RPMI8226 (cell line): ENCODE results near the gene TSPAN16.
A peak's percentile ranks its signal among the peaks of the same experiment; 100 is the strongest.

Experiments used
- DNase-seq: peaks from one replicate; pipeline ENCODE4 v3.0.0-alpha.2; 2015

The TSPAN16 gene, protein sequence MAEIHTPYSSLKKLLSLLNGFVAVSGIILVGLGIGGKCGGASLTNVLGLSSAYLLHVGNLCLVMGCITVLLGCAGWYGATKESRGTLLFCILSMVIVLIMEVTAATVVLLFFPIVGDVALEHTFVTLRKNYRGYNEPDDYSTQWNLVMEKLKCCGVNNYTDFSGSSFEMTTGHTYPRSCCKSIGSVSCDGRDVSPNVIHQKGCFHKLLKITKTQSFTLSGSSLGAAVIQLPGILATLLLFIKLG

DNA sequence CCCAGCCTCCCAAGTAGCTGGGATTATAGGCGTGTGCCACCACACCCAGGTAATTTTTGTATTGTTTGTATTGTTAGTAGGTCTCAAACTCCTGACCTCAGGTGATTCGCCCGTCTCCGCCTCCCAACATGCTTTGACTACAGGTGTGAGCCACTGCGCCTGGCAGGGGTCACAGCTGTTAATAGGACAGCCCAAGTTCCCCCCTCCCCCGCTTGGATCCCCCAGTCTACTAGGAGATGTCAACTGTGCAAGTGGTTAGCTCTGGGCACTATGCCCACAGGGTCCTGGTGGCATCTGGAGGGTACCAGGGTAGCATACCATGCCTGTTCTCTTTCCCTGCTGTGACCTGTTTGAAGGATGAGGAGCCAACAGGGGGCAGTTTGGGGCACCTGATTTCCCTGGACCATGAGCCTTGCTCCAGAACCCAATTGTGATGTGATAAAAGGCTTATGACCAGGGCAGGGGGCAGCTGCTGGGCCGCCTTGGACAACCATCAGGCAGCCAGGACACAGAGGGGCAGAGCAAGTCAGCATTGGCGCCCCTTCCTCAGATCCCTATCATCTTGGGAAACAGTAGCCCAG lies at the start of gene TSPAN16:
Gene TSPAN16, plus strand, starts transcription at position 496 of the 581 bp plus-strand sequence. CDS start 138 bp downstream, outside the sequence.
- peak; percentile 54 for DNase-seq

DNA sequence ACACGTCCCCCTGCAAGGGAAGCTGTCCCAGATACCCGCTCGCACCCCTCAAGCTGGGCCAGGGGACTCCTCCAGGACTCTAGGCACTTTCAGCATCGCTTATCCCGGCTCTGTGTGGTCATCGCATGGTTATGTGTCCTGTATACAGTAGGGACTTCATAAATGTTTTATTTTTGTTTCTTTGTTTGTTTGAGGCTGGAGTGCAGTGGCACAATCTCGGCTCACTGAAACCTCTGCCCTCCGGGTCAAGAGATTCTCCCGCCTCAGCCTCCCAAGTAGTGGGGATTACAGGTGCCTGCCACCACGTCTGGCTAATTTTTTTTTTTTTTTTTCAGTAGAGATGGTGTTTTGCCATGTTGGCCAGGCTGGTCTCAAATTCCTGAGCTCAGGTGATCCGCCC lies 49.0 kb upstream of the TSPAN16 start:
- DNase-seq, result no peak

- DNase-seq, result no peak
These were observed 48.6 kb upstream of the TSPAN16 start for GRCh38 chr19:11247391-11247790.

- DNase-seq, result no peak
These were observed 48.0 kb upstream of the TSPAN16 start for GRCh38 chr19:11247934-11248333.

DNA sequence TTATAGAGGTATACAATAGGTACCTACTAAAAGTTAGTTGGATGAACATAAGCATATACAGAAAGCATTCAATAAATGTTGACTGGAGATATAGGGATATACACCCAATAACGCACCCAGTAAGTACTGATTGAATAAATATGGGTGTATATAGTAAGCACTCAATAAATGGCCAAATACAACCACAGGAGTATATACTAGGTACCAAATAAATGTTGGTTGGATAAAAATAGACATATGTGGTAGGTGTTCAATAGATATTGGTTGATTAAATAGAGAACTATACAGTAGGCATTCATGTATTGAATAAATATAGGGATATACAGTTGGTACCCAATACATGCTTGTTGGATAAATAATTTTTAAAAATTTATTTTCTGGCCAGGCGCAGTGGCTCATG lies 47.1 kb upstream of the TSPAN16 start:
- no peak for DNase-seq

DNA sequence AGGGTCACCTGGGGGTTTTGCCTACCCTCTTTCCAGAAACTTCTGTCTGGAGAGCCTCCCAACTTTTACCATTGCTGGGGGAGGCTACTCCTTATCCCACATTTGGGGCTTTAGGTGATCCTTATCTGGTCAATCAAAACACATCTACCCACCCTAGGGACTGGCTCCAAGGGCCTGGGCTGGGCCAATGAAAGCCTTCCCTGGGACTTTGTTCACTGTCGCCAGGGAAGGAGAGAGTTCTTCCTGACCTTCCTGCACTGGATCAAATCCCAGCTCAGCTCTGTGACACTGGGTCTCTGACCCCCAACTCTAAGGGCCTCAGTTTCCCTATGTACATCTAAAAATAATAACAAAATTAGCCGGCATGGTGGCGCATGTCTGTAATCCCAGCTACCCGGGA lies 44.7 kb upstream of the TSPAN16 start:
- DNase-seq, result no peak

DNA sequence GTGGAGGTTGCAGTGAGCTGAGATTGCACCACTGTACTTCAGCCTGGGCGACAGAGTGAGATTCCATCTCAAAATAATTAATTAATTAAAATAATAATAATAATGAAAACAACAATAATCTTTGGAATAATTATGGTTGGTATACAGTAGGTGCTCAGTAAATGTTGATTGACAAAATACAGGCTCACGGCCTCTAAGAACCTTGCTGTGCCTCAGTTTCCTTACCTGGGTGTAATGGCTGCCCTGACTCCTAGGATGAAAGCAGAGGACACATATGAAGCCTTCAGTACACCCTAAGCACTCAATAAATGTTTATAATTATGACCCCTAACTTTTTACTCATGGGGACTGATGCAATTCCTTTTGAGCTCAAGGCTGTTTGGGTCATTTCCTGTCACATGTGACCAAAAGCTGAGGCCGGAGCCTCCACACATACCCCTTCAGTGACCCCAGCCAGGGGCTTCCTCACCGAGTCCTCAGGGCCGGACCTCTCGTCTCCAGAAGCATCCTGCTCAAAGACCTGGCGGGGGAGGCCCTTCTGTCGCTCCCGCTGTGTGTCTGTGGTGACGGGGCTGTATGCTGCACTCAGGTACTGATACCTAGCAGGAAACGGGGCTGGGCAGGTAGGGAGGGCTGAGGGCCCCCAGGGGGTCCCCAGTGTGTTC lies 44.2 kb upstream of the TSPAN16 start:
- no peak for DNase-seq

DNA sequence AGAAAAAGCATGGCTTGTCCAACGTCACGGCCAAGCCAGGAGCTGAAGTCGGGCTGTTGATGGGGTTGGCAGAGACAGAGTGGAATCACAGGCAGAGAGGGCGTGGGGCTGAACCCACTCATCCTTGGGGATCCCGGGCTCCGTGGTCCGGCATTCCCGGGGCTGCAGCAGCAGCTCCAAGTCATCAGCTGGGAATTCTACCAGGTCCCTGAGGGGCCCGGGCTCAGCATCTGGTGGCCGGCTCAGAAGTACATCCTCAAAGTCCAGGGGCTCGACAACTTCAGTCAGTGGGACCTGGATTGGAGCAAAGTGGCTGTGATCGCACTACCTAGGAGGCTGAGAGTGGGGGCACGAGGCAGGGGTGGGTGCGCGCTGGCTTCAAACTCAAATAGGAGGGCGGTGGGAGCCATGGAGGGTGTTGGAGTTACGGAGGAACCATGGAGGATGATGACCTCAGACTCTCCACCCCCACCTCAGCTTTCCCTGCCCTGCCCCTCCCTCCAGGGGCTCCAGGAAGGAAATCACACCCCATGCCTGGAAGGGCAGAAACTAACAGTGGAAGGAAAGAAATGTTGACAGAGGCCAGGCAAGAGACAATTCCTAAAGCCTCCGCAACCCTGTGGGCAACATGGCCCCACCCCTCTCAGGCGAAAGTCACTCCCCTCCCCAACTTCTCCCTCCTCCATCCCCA lies 43.1 kb upstream of the TSPAN16 start:
- no peak for DNase-seq

GRCh38 chr19:11254666-11255065 lies 41.3 kb upstream of the TSPAN16 start:
- DNase-seq, result peak; percentile 43

DNA sequence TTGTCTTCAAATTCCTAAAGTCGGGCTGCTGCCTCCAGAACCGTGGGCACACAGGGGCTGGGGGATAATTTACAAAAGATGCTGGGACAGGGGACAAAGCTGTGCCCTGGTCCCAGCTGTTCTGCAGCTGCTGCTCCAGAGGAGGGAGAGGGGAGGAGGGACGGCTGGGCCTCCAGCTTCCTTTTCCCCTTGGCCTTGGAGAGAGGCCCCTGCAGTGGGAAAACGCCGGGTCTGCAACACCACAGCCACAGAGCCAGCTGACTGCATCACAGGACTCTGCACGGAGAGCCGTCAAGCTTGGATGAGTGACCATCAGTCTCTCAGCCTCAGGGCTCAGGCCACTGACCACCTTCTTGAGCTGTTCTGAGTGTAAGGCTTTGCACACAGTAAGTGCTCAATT lies 39.8 kb upstream of the TSPAN16 start:
- no peak for DNase-seq

GRCh38 chr19:11257846-11258380 lies 38.0 kb upstream of the TSPAN16 start:
- peak; percentile 31 for DNase-seq

- DNase-seq, result no peak
These were observed 35.0 kb upstream of the TSPAN16 start for GRCh38 chr19:11260996-11261395.

GRCh38 chr19:11261431-11261970 lies 34.5 kb upstream of the TSPAN16 start:
- no peak for DNase-seq

DNA sequence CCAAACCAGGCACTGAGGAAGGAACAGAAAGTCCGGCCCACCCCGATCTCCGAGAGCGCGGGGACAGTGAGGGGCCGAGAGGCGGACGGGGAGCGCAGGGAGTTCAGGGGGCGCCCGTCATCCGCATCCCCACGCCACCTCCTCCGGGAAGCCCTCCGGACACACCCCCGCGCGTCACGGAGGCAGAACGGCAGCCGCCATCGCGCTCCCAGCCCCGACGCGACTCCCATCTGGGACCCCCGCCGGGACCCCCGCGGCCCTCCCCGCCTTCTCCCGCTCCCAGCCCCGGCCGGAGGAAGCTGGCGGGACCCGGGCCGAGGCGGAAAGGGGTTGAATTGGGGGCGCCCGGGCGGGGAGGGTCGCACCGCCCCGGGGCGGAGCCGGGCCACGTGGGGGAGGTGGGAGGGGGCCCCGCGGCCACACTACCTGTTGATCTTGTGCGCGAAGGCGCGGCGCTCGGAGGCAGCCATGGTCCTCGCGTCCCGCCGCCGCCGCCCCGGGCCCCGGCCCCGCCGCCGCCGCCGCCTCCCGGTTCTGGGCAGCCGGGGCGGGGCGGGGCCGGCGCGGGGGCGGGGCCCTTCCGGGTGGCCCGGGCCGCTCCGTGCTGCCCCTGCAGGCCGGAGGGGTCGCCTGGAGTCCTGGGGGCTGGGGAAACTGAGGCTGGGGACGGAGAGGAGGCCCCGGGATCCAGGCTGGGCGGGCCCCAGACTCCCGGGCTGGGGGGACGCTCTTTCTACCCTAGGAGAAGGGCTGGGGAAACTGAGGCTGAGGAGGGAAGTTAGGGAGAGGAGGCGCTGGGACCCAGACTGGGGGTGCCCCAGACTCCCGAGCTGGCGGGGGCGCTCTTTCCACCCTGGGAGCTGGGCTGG lies 33.8 kb upstream of the TSPAN16 start, which contains the start of gene DOCK6:
Gene DOCK6, minus strand, starts transcription at position 554 of the 869 bp plus-strand sequence. Its CDS starts 84 bp downstream, at position 470.
- peak; percentile 37 for DNase-seq

DNA sequence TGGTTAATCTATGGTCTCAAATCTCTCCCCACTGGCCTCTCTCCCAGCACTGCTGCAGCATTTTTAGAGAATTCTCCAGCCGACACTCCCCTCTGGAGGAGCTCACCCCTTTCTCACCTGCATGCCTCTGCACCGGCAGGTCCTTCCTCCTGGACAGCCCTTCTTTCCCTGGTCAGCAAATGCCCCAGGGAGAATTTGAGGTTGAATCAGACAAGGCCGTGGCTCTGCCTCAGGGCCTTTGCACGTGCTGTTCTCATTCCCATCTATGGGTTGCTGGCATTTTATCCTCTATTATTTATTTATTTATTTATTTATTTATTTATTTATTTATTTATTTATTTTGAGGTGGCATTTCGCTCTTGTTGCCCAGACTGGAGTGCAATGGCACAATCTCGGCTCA lies 32.2 kb upstream of the TSPAN16 start:
- DNase-seq, result no peak

DNA sequence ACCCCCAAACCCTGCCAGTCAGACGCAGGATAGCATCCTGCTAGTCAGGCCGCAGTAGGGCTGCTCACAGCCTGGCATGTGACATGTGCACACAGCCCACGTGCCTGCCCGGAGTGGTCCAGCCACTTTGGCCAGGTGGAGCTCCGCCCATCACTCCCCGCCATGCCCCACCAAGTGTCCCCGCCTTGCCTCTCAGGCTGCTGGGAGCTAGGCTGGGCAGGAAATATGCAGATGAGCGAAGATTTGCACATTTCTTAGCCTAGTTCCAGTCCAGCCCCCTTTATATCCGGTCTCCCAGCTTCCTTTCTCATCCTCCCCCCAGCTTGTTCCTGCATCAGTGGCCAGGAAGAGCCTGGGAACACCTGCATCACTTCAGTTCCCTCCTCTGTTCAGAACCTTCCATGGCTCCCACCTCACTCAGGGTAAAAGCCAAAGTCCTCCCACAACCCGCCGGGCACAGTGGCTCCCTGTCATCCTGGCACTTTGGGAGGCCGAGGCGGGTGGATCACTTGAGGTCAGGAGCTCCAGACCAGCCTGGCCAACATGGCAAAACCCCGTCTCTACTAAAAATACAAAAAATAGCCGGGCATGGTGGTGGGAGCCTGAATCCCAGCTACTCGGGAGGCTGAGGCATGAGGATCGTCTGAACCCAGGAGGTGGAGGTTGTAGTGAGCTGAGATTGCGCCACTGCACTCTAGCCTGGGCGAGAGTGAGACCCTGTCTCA lies 31.3 kb upstream of the TSPAN16 start:
- DNase-seq, result no peak

DNA sequence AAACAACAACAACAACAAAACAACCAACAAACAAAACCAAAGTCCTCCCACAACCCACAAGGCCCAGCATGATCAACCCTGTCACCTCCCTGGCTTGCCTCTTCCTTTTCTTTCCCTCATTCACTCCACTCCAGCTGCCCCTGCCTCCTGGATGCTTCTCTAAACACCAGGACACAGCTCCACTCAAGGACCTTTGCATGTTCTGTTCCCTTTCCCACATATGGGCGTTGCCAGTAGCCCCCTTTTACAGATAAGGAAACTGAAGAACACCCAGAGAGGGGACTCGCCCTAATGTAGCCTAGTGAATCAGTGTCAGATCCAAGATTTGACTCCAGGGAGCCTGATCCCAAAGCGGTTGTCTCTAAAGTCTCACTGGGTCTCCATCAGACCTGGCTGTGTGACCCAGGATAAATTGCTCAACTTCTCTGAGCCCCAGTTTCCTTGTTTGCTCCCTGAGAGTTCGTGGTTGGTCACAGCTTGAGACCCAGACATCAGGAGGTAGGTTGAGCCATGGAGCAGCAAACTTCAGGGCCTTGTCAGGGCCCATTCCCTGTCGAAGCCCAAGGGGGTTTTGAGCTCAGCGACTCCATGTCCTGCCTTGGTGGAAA lies 30.7 kb upstream of the TSPAN16 start:
- DNase-seq, result no peak

GRCh38 chr19:11265785-11266236 lies 30.1 kb upstream of the TSPAN16 start:
- peak; percentile 26 for DNase-seq

GRCh38 chr19:11267316-11268085 lies 28.5 kb upstream of the TSPAN16 start:
- no peak for DNase-seq

DNA sequence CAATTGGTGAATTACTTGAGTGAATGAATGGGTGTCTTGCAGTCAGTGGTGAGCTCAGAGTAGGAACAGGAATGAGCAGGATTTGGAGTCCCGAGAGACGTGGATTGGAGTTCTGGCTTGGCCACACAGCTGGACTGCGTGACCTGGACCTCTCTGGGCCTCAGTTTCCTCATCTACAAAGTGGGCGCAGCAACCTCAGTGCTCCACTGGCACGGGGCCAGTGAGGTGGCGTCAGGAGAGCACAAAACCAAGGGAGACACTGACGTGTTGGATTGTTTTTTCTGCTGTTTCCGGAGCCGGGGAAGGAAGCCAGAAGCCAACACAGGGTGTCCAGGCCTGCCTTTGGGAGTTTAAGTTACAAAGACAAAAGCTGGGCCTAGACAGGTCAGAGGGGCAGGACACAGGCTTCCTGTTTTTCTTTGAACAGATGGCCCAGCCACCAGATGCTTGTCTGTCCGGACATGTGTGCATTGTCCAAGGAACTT lies 27.1 kb upstream of the TSPAN16 start:
- DNase-seq, result peak; percentile 48
